Liver (tissue), 9 donors: Measurements from ENCODE around the gene GNG13. TPM values are rescaled to one million over a fixed set of nuclear protein-coding genes. Genes with fewer than 3 reads are reported as not detected.

Experiments
- DNase-seq: peaks from one replicate; pipeline ENCODE4 v3.0.0-alpha.2; 2017; ENCODE audit warnings: low spot score
- H3K27ac ChIP-seq, 2 donors: one replicate each; pipeline ENCODE4 v1.7.0; 2013; ENCODE audit warnings: inconsistent platforms in 2 of 2, low read length in 2 of 2, control low read depth in 1 of 2, low read depth in 1 of 2, mild to moderate bottlenecking in 1 of 2
- H3K27me3 ChIP-seq, 4 donors: one replicate each; pipeline versions ENCODE4 v1.6.1 to v1.7.0; 2013; ENCODE audit warnings: low read length in 3 of 4, inconsistent platforms in 1 of 4, mild to moderate bottlenecking in 1 of 4, moderate library complexity in 1 of 4; ENCODE audit not compliant: control insufficient read depth in 4 of 4, insufficient read depth in 4 of 4
- H3K36me3 ChIP-seq, 4 donors: one replicate each; pipeline versions ENCODE4 v1.6.1 to v1.7.0; 2013; ENCODE audit warnings: low read length in 3 of 4, mild to moderate bottlenecking in 3 of 4, low read depth in 1 of 4, moderate library complexity in 1 of 4; ENCODE audit not compliant: control insufficient read depth in 4 of 4, insufficient read depth in 3 of 4
- H3K4me1 ChIP-seq, 4 donors: one replicate each; pipeline versions ENCODE4 v1.6.1 to v1.7.0; 2013; ENCODE audit warnings: low read length in 3 of 4, mild to moderate bottlenecking in 3 of 4, moderate library complexity in 1 of 4; ENCODE audit not compliant: control insufficient read depth in 4 of 4, insufficient read depth in 4 of 4
- H3K4me3 ChIP-seq, 3 donors: one replicate each; pipeline versions ENCODE4 v1.6.1 to v1.7.0; 2013; ENCODE audit warnings: low read length in 3 of 3, control low read depth in 1 of 3, low read depth in 1 of 3, mild to moderate bottlenecking in 1 of 3
- H3K9ac ChIP-seq, 2 donors: one replicate each; pipeline ENCODE4 v1.7.0; 2013; ENCODE audit warnings: low read length in 2 of 2, mild to moderate bottlenecking in 2 of 2, moderate library complexity in 2 of 2, control low read depth in 1 of 2, low read depth in 1 of 2
- H3K9me3 ChIP-seq, 4 donors: one replicate each; pipeline versions ENCODE4 v1.6.1 to v1.7.0; 2013; ENCODE audit warnings: low read length in 3 of 4; ENCODE audit not compliant: control insufficient read depth in 4 of 4
- EGR1 ChIP-seq, 2 donors: IDR thresholded peaks; 2 replicates each; pipeline ENCODE4 v1.6.1; 2016 to 2018; ENCODE audit warnings: antibody characterized with exemption in 2 of 2, low read depth in 2 of 2
- FOXA1 ChIP-seq: IDR thresholded peaks from 2 replicates; pipeline ENCODE4 v1.6.1; 2016; ENCODE audit warnings: antibody characterized with exemption
- FOXA2 ChIP-seq: IDR thresholded peaks from 2 replicates; pipeline ENCODE4 v1.6.1; 2016; ENCODE audit warnings: antibody characterized with exemption
- HNF4A ChIP-seq, 2 donors: conservative IDR thresholded peaks; 2 replicates each; pipeline ENCODE4 v1.6.1; 2016; ENCODE audit warnings: antibody characterized with exemption in 2 of 2, mild to moderate bottlenecking in 2 of 2
- HNF4G ChIP-seq: IDR thresholded peaks from 2 replicates; pipeline ENCODE4 v1.6.1; 2016; ENCODE audit warnings: antibody characterized with exemption
- JUND ChIP-seq, 2 donors: IDR thresholded peaks; 2 replicates each; pipeline ENCODE4 v1.6.1; 2016; ENCODE audit warnings: antibody characterized with exemption in 2 of 2
- NR2F2 ChIP-seq: IDR thresholded peaks from 2 replicates; pipeline ENCODE4 v1.6.1; 2016; ENCODE audit warnings: antibody characterized with exemption
- RAD21 ChIP-seq, 2 donors: IDR thresholded peaks; 2 replicates each; pipeline ENCODE4 v1.6.1; 2016; ENCODE audit warnings: antibody characterized with exemption in 2 of 2, mild to moderate bottlenecking in 2 of 2
- RXRA ChIP-seq, 2 donors: IDR thresholded peaks; 2 replicates each; pipeline ENCODE4 v1.6.1; 2017 to 2018; ENCODE audit warnings: antibody characterized with exemption in 2 of 2, mild to moderate bottlenecking in 1 of 2
- SP1 ChIP-seq: IDR thresholded peaks from 2 replicates; pipeline ENCODE4 v1.6.1; 2018; ENCODE audit warnings: antibody characterized with exemption, mild to moderate bottlenecking
- TAF1 ChIP-seq: conservative IDR thresholded peaks from 2 replicates; pipeline ENCODE4 v1.6.1; 2016; ENCODE audit warnings: antibody characterized with exemption, mild to moderate bottlenecking
- YY1 ChIP-seq: IDR thresholded peaks from 2 replicates; pipeline ENCODE4 v1.6.1; 2016; ENCODE audit warnings: antibody characterized with exemption, mild to moderate bottlenecking
- WGBS: extraction: QIAGEN DNeasy Blood & Tissue Kit; methylation state at CpG from one replicate; pipeline ENCODE4 v1.1.7; 2013; 5-methylcytosine and 5-hydroxymethylcytosine counted together
- polyA plus RNA-seq, 2 donors: library from polyadenylated mRNA; stranded (reverse) in 1 of 2; unstranded in 1 of 2; fragments of 200-250 nt in 1 of 2; fragments of >200 nt in 1 of 2; fragmentation: Nextera tagmentation in 1 of 2; extraction: Ambion mirVana in 1 of 2; gene quantifications; one replicate each; pipeline versions ENCODE4 v1.2.1 to v1.2.3, GENCODE V29; 2013 to 2015
- total RNA-seq, 2 donors: library from RNA; depleted of rRNA; stranded (reverse); fragments of >200 nt; gene quantifications; one replicate each; pipeline ENCODE4 v1.2.3, GENCODE V29; 2014
- TF ChIP-seq, protein P1 (sequence below): IDR thresholded peaks from 2 replicates; pipeline ENCODE4 v1.6.1; 2016; ENCODE audit warnings: antibody characterized with exemption
- TF ChIP-seq, protein P2 (sequence below): IDR thresholded peaks from 2 replicates; pipeline ENCODE4 v1.6.1; 2016; ENCODE audit warnings: antibody characterized with exemption, mild to moderate bottlenecking
- TF ChIP-seq, protein P3 (sequence below): fragments of 150-350 bp; IDR thresholded peaks from 2 replicates; pipeline ENCODE4 v1.5.1; 2017; ENCODE audit warnings: improper control_type of control experiment, low read depth, low read length; ENCODE audit not compliant: missing input control
- TF ChIP-seq, protein P4 (sequence below): IDR thresholded peaks from 2 replicates; pipeline ENCODE4 v1.6.1; 2016; ENCODE audit warnings: antibody characterized with exemption
- TF ChIP-seq, protein P5 (sequence below): IDR thresholded peaks from 2 replicates; pipeline ENCODE4 v1.6.1; 2016; ENCODE audit warnings: antibody characterized with exemption
- donor health status: healthy.
- donor health status: healthy.
- donor health status: healthy.
- donor health status: healthy.
- donor health status: healthy.

Gene GNG13
- total and polyA plus RNA-seq, 4 donors: not detected

DNA sequence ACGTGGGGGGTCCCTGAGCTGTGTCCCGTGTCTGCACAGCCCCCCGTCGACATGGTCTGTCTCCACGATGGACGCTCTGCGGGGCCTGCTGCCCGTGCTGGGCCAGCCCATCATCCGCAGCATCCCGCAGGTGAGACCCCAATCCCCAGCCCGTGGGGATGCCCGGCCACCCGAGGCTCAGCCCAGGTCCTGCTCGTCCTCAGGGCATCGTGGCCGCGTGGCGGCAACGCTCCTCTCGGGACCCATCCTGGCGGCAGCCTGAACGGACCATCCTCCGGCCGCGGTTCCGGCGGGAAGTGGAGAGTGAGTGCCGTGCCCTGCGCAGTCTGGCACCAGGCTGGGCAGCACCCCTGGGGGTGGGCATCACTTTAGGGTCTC lies 35.1 kb downstream of the GNG13 start:
- Histone ChIP-seq H3K27me3 (peaks cover 0 to 3% (median 0%) of the 10 kb centered on the region in 4 donors), H3K4me1 (peaks cover 0 to 1% (median 0%) of the 10 kb centered on the region in 4 donors), H3K4me3 (no peak overlapping the region), H3K27ac (no peak overlapping the region), H3K9ac (no peak overlapping the region), H3K9me3 (no peaks in the 10 kb centered on the region), H3K36me3 (no peaks in the 10 kb centered on the region)
- TF ChIP-seq RAD21 (IDR thresholded peaks at IDR 0.05): no peak
- TF ChIP-seq, protein P1, sequence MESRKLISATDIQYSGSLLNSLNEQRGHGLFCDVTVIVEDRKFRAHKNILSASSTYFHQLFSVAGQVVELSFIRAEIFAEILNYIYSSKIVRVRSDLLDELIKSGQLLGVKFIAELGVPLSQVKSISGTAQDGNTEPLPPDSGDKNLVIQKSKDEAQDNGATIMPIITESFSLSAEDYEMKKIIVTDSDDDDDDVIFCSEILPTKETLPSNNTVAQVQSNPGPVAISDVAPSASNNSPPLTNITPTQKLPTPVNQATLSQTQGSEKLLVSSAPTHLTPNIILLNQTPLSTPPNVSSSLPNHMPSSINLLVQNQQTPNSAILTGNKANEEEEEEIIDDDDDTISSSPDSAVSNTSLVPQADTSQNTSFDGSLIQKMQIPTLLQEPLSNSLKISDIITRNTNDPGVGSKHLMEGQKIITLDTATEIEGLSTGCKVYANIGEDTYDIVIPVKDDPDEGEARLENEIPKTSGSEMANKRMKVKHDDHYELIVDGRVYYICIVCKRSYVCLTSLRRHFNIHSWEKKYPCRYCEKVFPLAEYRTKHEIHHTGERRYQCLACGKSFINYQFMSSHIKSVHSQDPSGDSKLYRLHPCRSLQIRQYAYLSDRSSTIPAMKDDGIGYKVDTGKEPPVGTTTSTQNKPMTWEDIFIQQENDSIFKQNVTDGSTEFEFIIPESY: no peak
- no peak for TF ChIP-seq YY1
- no peak for TF ChIP-seq TAF1
- WGBS: 93% methylated on average over 29 of the region's 29 CpGs
- DNase-seq: no peak

DNA sequence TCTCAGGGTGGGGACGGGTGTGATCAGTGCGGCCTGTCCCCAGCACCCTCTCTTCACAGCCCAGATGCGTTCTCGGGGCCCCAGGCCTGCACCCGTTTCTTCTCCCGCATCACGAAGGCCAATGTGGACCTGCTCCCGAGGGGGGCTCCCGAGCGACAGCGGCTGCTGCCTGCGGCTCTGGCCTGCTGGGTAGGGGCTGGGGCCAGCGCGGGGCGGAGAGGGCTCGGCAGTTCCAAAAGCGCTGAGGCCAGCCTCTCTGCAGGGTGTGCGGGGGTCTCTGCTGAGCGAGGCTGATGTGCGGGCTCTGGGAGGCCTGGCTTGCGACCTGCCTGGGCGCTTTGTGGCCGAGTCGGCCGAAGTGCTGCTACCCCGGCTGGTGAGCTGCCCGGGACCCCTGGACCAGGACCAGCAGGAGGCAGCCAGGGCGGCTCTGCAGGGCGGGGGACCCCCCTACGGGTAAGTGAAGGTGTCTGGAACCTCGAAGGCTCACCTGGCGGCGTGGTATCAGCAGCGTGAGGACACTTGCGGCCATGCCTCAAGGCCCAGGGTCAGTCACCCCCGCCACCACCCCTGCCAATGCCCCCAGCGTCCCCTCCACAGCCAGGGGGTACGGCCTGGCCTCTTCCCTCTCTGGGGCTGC lies 35.6 kb downstream of the GNG13 start:
- H3K27ac ChIP-seq: no peak overlapping the region
- WGBS: 87% methylated on average over 38 of the region's 38 CpGs
- peaks cover 0 to 3% (median 0%) of the 10 kb centered on the region in 4 donors for H3K27me3 ChIP-seq
- no peaks in the 10 kb centered on the region for H3K36me3 ChIP-seq
- H3K4me3 ChIP-seq: no peak overlapping the region
- TF ChIP-seq YY1 (no peak), TAF1 (no peak), NR2F2 (no peak), FOXA1 (no peak), JUND (IDR thresholded peaks at IDR 0.05) (no peak), HNF4G (no peak), HNF4A (conservative IDR thresholded peaks at IDR 0.05) (no peak), FOXA2 (no peak), SP1 (no peak), EGR1 (IDR thresholded peaks at IDR 0.05; ENCODE audit: low read depth in 2 of 2) (no peak), RXRA (IDR thresholded peaks at IDR 0.05) (no peak)
- TF ChIP-seq, protein P2, sequence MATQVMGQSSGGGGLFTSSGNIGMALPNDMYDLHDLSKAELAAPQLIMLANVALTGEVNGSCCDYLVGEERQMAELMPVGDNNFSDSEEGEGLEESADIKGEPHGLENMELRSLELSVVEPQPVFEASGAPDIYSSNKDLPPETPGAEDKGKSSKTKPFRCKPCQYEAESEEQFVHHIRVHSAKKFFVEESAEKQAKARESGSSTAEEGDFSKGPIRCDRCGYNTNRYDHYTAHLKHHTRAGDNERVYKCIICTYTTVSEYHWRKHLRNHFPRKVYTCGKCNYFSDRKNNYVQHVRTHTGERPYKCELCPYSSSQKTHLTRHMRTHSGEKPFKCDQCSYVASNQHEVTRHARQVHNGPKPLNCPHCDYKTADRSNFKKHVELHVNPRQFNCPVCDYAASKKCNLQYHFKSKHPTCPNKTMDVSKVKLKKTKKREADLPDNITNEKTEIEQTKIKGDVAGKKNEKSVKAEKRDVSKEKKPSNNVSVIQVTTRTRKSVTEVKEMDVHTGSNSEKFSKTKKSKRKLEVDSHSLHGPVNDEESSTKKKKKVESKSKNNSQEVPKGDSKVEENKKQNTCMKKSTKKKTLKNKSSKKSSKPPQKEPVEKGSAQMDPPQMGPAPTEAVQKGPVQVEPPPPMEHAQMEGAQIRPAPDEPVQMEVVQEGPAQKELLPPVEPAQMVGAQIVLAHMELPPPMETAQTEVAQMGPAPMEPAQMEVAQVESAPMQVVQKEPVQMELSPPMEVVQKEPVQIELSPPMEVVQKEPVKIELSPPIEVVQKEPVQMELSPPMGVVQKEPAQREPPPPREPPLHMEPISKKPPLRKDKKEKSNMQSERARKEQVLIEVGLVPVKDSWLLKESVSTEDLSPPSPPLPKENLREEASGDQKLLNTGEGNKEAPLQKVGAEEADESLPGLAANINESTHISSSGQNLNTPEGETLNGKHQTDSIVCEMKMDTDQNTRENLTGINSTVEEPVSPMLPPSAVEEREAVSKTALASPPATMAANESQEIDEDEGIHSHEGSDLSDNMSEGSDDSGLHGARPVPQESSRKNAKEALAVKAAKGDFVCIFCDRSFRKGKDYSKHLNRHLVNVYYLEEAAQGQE: no peak
- TF ChIP-seq, protein P1: no peak
- TF ChIP-seq, protein P3, sequence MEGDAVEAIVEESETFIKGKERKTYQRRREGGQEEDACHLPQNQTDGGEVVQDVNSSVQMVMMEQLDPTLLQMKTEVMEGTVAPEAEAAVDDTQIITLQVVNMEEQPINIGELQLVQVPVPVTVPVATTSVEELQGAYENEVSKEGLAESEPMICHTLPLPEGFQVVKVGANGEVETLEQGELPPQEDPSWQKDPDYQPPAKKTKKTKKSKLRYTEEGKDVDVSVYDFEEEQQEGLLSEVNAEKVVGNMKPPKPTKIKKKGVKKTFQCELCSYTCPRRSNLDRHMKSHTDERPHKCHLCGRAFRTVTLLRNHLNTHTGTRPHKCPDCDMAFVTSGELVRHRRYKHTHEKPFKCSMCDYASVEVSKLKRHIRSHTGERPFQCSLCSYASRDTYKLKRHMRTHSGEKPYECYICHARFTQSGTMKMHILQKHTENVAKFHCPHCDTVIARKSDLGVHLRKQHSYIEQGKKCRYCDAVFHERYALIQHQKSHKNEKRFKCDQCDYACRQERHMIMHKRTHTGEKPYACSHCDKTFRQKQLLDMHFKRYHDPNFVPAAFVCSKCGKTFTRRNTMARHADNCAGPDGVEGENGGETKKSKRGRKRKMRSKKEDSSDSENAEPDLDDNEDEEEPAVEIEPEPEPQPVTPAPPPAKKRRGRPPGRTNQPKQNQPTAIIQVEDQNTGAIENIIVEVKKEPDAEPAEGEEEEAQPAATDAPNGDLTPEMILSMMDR: no peak
- TF ChIP-seq, protein P4, sequence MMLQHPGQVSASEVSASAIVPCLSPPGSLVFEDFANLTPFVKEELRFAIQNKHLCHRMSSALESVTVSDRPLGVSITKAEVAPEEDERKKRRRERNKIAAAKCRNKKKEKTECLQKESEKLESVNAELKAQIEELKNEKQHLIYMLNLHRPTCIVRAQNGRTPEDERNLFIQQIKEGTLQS: no peak
- TF ChIP-seq, protein P5, sequence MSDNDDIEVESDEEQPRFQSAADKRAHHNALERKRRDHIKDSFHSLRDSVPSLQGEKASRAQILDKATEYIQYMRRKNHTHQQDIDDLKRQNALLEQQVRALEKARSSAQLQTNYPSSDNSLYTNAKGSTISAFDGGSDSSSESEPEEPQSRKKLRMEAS: no peak
- H3K9ac ChIP-seq: no peak overlapping the region
- DNase-seq: no peak
- H3K4me1 ChIP-seq: peaks cover 0 to 1% (median 0%) of the 10 kb centered on the region in 4 donors
- H3K9me3 ChIP-seq: no peaks in the 10 kb centered on the region
